Measurements from ENCODE around the gene GJD3.

GRCh38 chr17:40364906-40365305 is 369 bp upstream of the GJD3 start:
- TF ChIP-seq, protein P1, sequence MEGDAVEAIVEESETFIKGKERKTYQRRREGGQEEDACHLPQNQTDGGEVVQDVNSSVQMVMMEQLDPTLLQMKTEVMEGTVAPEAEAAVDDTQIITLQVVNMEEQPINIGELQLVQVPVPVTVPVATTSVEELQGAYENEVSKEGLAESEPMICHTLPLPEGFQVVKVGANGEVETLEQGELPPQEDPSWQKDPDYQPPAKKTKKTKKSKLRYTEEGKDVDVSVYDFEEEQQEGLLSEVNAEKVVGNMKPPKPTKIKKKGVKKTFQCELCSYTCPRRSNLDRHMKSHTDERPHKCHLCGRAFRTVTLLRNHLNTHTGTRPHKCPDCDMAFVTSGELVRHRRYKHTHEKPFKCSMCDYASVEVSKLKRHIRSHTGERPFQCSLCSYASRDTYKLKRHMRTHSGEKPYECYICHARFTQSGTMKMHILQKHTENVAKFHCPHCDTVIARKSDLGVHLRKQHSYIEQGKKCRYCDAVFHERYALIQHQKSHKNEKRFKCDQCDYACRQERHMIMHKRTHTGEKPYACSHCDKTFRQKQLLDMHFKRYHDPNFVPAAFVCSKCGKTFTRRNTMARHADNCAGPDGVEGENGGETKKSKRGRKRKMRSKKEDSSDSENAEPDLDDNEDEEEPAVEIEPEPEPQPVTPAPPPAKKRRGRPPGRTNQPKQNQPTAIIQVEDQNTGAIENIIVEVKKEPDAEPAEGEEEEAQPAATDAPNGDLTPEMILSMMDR (conservative IDR thresholded peaks at IDR 0.05; ENCODE audit: low read length), result no peak
- no peak for TF ChIP-seq EZH2phosphoT487 (IDR thresholded peaks at IDR 0.05; ENCODE audit: borderline replicate concordance, low read depth, low read length)

Data from OCI-LY7 (cell line).